Body of pancreas (tissue), 4 donors: ENCODE data around the gene AP2A2. TPM values are rescaled to one million over a fixed set of nuclear protein-coding genes. Genes with fewer than 3 reads are reported as not detected.

ENCODE experiments used
- ATAC-seq: fragments of 150-250 bp; one replicate; pipeline ENCODE4 v1.9.1; 2016
- DNase-seq, 4 donors: peaks; one replicate each; pipeline ENCODE4 v3.0.0-alpha.2; 2019
- H3K27ac ChIP-seq, 4 donors: fragments of 200-600 bp; sonication (generic); 1 replicate in 3 of 4; 2 replicates in 1 of 4; pipeline versions ENCODE4 v1.5.1 to v1.6.1; 2016 to 2019; ENCODE audit warnings: mild to moderate bottlenecking in 1 of 4, mixed read lengths in 1 of 4, moderate library complexity in 1 of 4
- H3K27me3 ChIP-seq, 2 donors: fragments of 200-600 bp; sonication (generic); one replicate each; pipeline ENCODE4 v1.6.0; 2016; ENCODE audit warnings: mild to moderate bottlenecking in 1 of 2
- H3K36me3 ChIP-seq, 2 donors: fragments of 200-600 bp; sonication (generic); replicated peaks in 1 of 2; 2 replicates each; pipeline ENCODE4 v1.5.1; 2016; ENCODE audit warnings: low read depth in 2 of 2; ENCODE audit not compliant: insufficient read depth in 1 of 2
- H3K4me1 ChIP-seq: fragments of 200-600 bp; sonication (generic); one replicate; pipeline ENCODE4 v1.6.0; 2016
- H3K4me3 ChIP-seq, 2 donors: fragments of 200-600 bp; sonication (generic); 1 replicate in 1 of 2; 2 replicates in 1 of 2; pipeline ENCODE4 v1.5.1; 2016 to 2019
- H3K9me3 ChIP-seq, 3 donors: fragments of 200-600 bp; sonication (generic); 1 replicate in 2 of 3; 2 replicates in 1 of 3; pipeline ENCODE4 v1.5.1; 2016
- CTCF ChIP-seq, 7 experiments: fragments of 450-650 bp in 4 of 7; fragments of 200-600 bp in 3 of 7; sonication (generic) in 3 of 7; IDR thresholded peaks; one replicate each; pipeline ENCODE4 v1.5.1; 2016 to 2019; ENCODE audit warnings: antibody characterized with exemption in 7 of 7
- POLR2A ChIP-seq, 3 donors: fragments of 450-650 bp; IDR thresholded peaks; one replicate each; pipeline ENCODE4 v1.6.1; 2016; ENCODE audit warnings: antibody characterized with exemption in 3 of 3, mild to moderate bottlenecking in 2 of 3
- WGBS, 2 donors: methylation state at CpG; one replicate each; pipeline ENCODE4 v1.1.5; 2017; 5-methylcytosine and 5-hydroxymethylcytosine counted together
- intact Hi-C: fragments of 100-400 bp; cut with DNase I; formaldehyde crosslinking; loops from one replicate; pipeline ENCODE4 v1.15.1; 2023
- total RNA-seq, 2 donors: library from RNA; depleted of rRNA; stranded (reverse); fragments of >200 nt; gene quantifications; one replicate each; pipeline ENCODE4 v1.1.0, GENCODE V29; 2016

The AP2A2 gene
- total RNA-seq, 2 donors from 2014 or later, result 40.7 to 77.8 TPM

- intact Hi-C loops, result no loop called here
- no peak for TF ChIP-seq POLR2A (IDR thresholded peaks at IDR 0.05)
- TF ChIP-seq CTCF (IDR thresholded peaks at IDR 0.05), result no peak
- WGBS, 2 donors, result 93% methylated on average over 27 of the region's 28 CpGs
- DNase-seq (no peak), ATAC-seq (no peak)
- Histone ChIP-seq H3K9me3 (no peaks in the 10 kb centered on the region), H3K4me1 (no peaks in the 10 kb centered on the region), H3K36me3 (peaks cover 0 to 3% of the 10 kb centered on the region in 2 donors), H3K27me3 (no peaks in the 10 kb centered on the region), H3K4me3 (no peak overlapping the region), H3K27ac (no peak overlapping the region)
Measured at GRCh38 chr11:1022908-1023810, 97.5 kb downstream of the AP2A2 start.

- no peak for DNase-seq
- H3K9me3 ChIP-seq, result no peaks in the 10 kb centered on the region
- WGBS, 2 donors, result 92 to 93% methylated on average over 16 to 38 of the region's 50 CpGs
- no peak for ATAC-seq
- TF ChIP-seq CTCF (IDR thresholded peaks at IDR 0.05) (no peak), POLR2A (IDR thresholded peaks at IDR 0.05) (no peak)
- intact Hi-C loops, result no loop called here
- H3K4me1 ChIP-seq, result no peaks in the 10 kb centered on the region
- no peak overlapping the region for H3K4me3 ChIP-seq
- no peaks in the 10 kb centered on the region for H3K27me3 ChIP-seq
- peaks cover 0 to 3% of the 10 kb centered on the region in 2 donors for H3K36me3 ChIP-seq
- no peak overlapping the region for H3K27ac ChIP-seq
Measured at GRCh38 chr11:1023811-1024596, 98.3 kb downstream of the AP2A2 start.

GRCh38 chr11:1024597-1025409, 99.1 kb downstream of the AP2A2 start:
- no peaks in the 10 kb centered on the region for H3K4me1 ChIP-seq
- TF ChIP-seq POLR2A (IDR thresholded peaks at IDR 0.05) (no peak), CTCF (IDR thresholded peaks at IDR 0.05) (no peak)
- H3K4me3 ChIP-seq, result no peak overlapping the region
- DNase-seq (no peak), ATAC-seq (no peak)
- no peaks in the 10 kb centered on the region for H3K27me3 ChIP-seq
- H3K36me3 ChIP-seq, result peaks cover 0 to 3% of the 10 kb centered on the region in 2 donors
- intact Hi-C loops, result no loop called here
- no peaks in the 10 kb centered on the region for H3K9me3 ChIP-seq
- 88% methylated on average over 19 to 25 of the region's 48 CpGs for WGBS, 2 donors
- no peak overlapping the region for H3K27ac ChIP-seq

- Histone ChIP-seq H3K27me3 (no peaks in the 10 kb centered on the region), H3K36me3 (peaks cover 0 to 3% of the 10 kb centered on the region in 2 donors), H3K27ac (no peak overlapping the region), H3K4me1 (no peaks in the 10 kb centered on the region), H3K4me3 (no peak overlapping the region), H3K9me3 (no peaks in the 10 kb centered on the region)
- 85 to 89% methylated on average over 23 to 25 of the region's 35 CpGs for WGBS, 2 donors
- no peak for ATAC-seq
- no peak for TF ChIP-seq CTCF (IDR thresholded peaks at IDR 0.05)
- intact Hi-C loops, result no loop called here
- no peak for DNase-seq
Measured at GRCh38 chr11:1025410-1026162, 99.9 kb downstream of the AP2A2 start.
